SHP77 treated with DMSO at 0.1 percent for 48 hours (cell line): ENCODE data around the gene FCRL5.
"Not testable (repeated sequence)": the region's sequence is repeated elsewhere in the genome, so short reads cannot be mapped to it uniquely, and the experiment has no call there.

Source experiments
- DNase-seq: peaks from one replicate; lab custom pipeline; 2025; lab: John Stamatoyannopoulos, UW

Gene FCRL5

GRCh38 chr1:157551694-157552693, at the start of gene FCRL5:
Gene FCRL5, minus strand, starts transcription at chr1:157552515. Its CDS starts 153 bp downstream, at chr1:157552362.
- no peak for DNase-seq

GRCh38 chr1:157600236-157600635, 47.9 kb upstream of the FCRL5 start:
- no peak for DNase-seq

GRCh38 chr1:157597959-157598667, 45.8 kb upstream of the FCRL5 start, which contains the start of gene FCRL4:
Gene FCRL4, minus strand, starts transcription at chr1:157598085. Its CDS starts 141 bp downstream, at chr1:157597944.
- DNase-seq: no peak

GRCh38 chr1:157596384-157596783, 44.1 kb upstream of the FCRL5 start:
- DNase-seq: no peak

- DNase-seq: no peak
Observed at GRCh38 chr1:157595356-157595755, 43.0 kb upstream of the FCRL5 start.

GRCh38 chr1:157585984-157586383, 33.7 kb upstream of the FCRL5 start:
- DNase-seq: no peak

GRCh38 chr1:157584503-157584902, 32.2 kb upstream of the FCRL5 start:
- DNase-seq: no peak

- DNase-seq: no peak
Observed at GRCh38 chr1:157580828-157581210, 28.5 kb upstream of the FCRL5 start.

- DNase-seq: peak; percentile 69
Observed at GRCh38 chr1:157580179-157580827, 28.0 kb upstream of the FCRL5 start.

- DNase-seq: no peak
Observed at GRCh38 chr1:157577420-157577819, 25.1 kb upstream of the FCRL5 start.

- no peak for DNase-seq
Observed at GRCh38 chr1:157575744-157576143, 23.4 kb upstream of the FCRL5 start.

GRCh38 chr1:157574836-157575235, 22.5 kb upstream of the FCRL5 start:
- peak; percentile 29 for DNase-seq

- DNase-seq: no peak
Observed at GRCh38 chr1:157566484-157567300, 14.4 kb upstream of the FCRL5 start.

GRCh38 chr1:157562515-157562914, 10.2 kb upstream of the FCRL5 start:
- DNase-seq: no peak

- no peak for DNase-seq
Observed at GRCh38 chr1:157558119-157558518, 5.8 kb upstream of the FCRL5 start.

GRCh38 chr1:157548081-157548480, 4.2 kb downstream of the FCRL5 start:
- not testable (repeated sequence) for DNase-seq

- no peak for DNase-seq
Observed at GRCh38 chr1:157542676-157543075, 9.6 kb downstream of the FCRL5 start.

GRCh38 chr1:157540852-157541251, 11.5 kb downstream of the FCRL5 start:
- no peak for DNase-seq

- DNase-seq: no peak
Observed at GRCh38 chr1:157540160-157540748, 12.1 kb downstream of the FCRL5 start.

- DNase-seq: no peak
Observed at GRCh38 chr1:157539568-157539967, 12.7 kb downstream of the FCRL5 start.

GRCh38 chr1:157532569-157532968, 19.7 kb downstream of the FCRL5 start:
- DNase-seq: no peak
